Spleen (tissue), 7 donors: ENCODE data around the gene GMDS.

Source experiments
- CTCF ChIP-seq, 11 experiments: fragments of 200-600 bp in 7 of 11; fragments of 450-650 bp in 4 of 11; sonication (generic) in 4 of 11; IDR thresholded peaks in 8 of 11; conservative IDR thresholded peaks in 3 of 11; 1 replicate in 7 of 11; 2 replicates in 4 of 11; pipeline versions ENCODE4 v1.4.0 to v1.8.0; 2016 to 2021; ENCODE audit warnings: antibody characterized with exemption in 11 of 11, inconsistent platforms in 4 of 11, mild to moderate bottlenecking in 1 of 11
- POLR2A ChIP-seq, 3 donors: fragments of 450-650 bp; IDR thresholded peaks; one replicate each; pipeline ENCODE4 v1.5.1; 2017; ENCODE audit warnings: antibody characterized with exemption in 3 of 3, mild to moderate bottlenecking in 1 of 3
- POLR2AphosphoS5 ChIP-seq, 3 donors: sonication (generic); formaldehyde crosslinking; IDR thresholded peaks; one replicate each; pipeline ENCODE4 v1.5.1; 2017; ENCODE audit warnings: antibody characterized with exemption in 3 of 3
- donor health status: DM: no; HTN: no; CAD: no; lungs with moderate emphysema.
- donor health status: DM: no; HTN: no; CAD: no.
- donor health status: DM: no; HTN: no; CAD: no.

GRCh38 chr6:1764397-1764987 lies 480.9 kb downstream of the GMDS start:
- no peak for TF ChIP-seq POLR2AphosphoS5 (IDR thresholded peaks at IDR 0.05)
- no peak for TF ChIP-seq CTCF (IDR thresholded peaks at IDR 0.05 in 8 of 11, conservative IDR thresholded peaks at IDR 0.05 in 3 of 11)
- TF ChIP-seq POLR2A (IDR thresholded peaks at IDR 0.05), result no peak
